ENCODE measurements around the gene UPF1. TPM values are rescaled to one million over a fixed set of nuclear protein-coding genes. Genes with fewer than 3 reads are reported as not detected.

The UPF1 gene
- total RNA-seq, 1 donor from 2014 or later = 76.5 TPM

DNA sequence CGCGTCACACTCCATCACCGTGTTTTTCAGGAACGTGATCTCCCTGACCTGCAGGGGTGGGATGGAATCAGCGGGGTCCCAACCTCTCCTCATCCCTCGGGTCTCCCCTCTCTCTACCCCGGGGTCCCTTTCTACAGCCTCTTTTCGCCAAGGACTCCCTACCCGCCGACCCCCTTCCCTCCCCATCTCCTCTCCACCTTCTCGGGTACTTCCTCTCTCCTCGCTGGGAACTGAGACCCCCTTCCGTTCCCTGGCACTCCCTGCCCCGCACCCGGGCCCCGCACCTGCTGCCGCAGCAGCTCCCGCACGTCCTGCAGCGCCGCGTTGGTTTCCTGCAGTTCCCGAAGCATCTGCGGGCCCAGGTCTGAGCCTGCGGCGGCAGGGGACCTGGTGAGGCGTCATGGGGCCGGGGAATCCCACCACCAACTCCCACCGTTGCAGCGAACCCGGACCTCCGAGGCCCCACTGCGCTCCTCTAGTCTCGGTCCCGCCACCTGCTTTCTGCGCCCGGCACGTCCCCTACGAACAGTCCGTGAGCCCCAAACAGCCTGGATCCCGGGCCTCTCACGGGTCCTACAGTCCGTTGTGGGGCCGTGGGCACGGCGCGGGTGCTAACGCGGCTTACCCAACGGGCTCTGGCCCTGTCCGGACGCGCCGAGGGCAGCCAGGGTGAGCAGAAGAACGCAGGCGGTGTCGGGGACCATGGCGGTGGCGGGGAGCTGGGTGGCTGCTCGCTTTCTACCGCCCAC, 41.0 kb upstream of the UPF1 start, which contains the start of gene COMP:
Gene COMP, minus strand, starts transcription at position 740 of the 749 bp plus-strand sequence. Its CDS starts 36 bp downstream, at position 704.
- H3K27ac Mint-ChIP-seq = peak within 1 kb of the TSS; percentile 44
- H3K4me3 Mint-ChIP-seq = peak within 1 kb of the TSS; percentile 83
- TF ChIP-seq CTCF (conservative IDR thresholded peaks at IDR 0.05) = no peak
- DNase-seq (ENCODE audit: extremely low spot score, unreplicated experiment) = no peak
- H3K9me3 Mint-ChIP-seq = no peaks in the 10 kb centered on the region
- no peaks in the 10 kb centered on the region for H3K36me3 Mint-ChIP-seq
- H3K27me3 Mint-ChIP-seq = peaks cover 90% of the 10 kb centered on the region
- H3K4me1 Mint-ChIP-seq (ENCODE audit: unreplicated experiment) = peaks cover 4% of the 10 kb centered on the region

DNA sequence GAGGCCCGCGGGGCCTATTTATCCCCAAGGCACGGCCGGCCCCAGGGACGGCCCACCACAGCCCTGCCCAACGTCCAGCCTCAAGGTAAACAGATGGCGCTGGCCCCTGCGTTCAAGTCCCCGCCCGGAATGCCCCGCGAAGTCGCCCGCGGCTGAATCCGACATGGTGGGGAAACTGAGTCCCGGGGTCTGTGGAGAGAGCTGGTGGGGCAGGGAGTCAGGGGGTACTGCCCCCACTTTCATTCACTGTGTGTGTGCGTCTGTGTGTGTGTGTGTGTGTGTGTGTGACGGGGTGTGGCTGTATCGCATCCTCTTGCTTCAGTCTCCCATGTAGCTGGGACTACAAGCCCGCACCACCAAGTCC, 40.5 kb upstream of the UPF1 start:
- H3K27me3 Mint-ChIP-seq = peaks cover 90% of the 10 kb centered on the region
- no peaks in the 10 kb centered on the region for H3K36me3 Mint-ChIP-seq
- no peak overlapping the region for H3K4me3 Mint-ChIP-seq
- no peak overlapping the region for H3K27ac Mint-ChIP-seq
- peaks cover 4% of the 10 kb centered on the region for H3K4me1 Mint-ChIP-seq (ENCODE audit: unreplicated experiment)
- peak; percentile 69 for DNase-seq (ENCODE audit: extremely low spot score, unreplicated experiment)
- H3K9me3 Mint-ChIP-seq = no peaks in the 10 kb centered on the region
- no peak for TF ChIP-seq CTCF (conservative IDR thresholded peaks at IDR 0.05)

DNA sequence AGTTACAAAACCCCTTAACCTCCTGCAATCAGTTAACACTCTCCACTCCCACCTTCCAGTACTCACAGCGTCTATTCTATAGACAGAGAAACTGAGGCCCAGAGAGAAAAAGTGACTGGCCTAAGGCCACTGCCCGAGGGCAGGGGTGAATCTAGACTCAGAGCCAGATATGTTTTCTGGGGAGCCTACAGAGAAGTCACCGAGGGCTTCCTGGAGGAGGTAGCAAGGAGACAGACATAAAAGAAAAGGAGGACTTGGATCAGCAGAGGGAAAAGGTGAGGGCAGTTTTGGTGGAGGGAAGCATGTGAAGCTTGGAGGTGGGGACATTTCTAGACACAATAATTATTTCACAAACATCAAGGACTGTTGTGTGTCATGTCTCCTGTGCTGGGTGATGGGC, 39.1 kb upstream of the UPF1 start:
- Mint-ChIP-seq H3K4me1 (ENCODE audit: unreplicated experiment) (peaks cover 4% of the 10 kb centered on the region), H3K27me3 (peaks cover 87% of the 10 kb centered on the region), H3K9me3 (no peaks in the 10 kb centered on the region), H3K4me3 (no peak overlapping the region), H3K36me3 (no peaks in the 10 kb centered on the region), H3K27ac (no peak overlapping the region)
- no peak for DNase-seq (ENCODE audit: extremely low spot score, unreplicated experiment)
- TF ChIP-seq CTCF (conservative IDR thresholded peaks at IDR 0.05) = no peak

DNA sequence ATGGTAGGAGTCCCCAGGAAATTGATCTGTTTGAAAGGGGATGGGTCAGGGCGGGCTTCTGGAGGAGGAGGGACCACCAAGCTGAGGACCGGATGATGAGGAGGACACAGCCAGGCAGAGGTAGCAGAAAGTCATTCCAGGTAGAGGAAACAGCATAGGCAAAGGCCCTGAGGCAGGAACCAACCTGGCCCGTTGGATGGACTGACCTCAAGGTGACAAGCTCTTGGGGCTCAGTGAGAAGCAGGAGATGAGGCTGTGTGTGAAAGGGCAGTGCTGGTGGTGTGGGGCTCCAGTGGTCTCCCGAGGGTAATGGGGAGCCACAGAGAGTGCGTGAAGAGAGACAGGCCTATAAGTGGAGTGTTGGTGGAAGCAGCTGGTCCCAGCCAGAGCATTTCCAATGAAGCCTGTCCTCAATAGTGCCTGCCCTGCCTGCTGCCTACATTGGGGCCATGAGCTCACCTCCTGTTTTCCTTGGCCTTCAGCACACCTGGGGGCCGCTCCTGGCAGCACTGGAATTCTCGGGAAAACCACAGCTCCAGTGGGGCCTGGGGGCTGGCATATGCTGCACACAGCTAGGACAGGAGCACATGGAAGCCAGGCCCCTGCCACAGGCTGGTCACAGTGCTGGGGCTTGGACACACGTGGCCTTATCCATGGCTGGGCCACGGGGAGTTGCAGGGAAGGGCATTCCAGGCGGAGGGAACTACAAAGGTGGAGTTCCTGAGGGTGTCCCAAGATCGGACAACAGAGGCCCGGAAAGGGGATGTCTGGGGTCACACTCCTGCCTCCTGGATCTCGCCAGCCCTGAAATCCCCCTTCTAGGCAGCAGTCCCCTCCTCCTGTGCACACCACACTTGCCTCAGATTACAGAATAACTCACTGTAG, 38.4 kb upstream of the UPF1 start:
- Mint-ChIP-seq H3K9me3 (no peaks in the 10 kb centered on the region), H3K36me3 (no peaks in the 10 kb centered on the region), H3K27ac (no peak overlapping the region), H3K27me3 (peaks cover 82% of the 10 kb centered on the region), H3K4me1 (ENCODE audit: unreplicated experiment) (peaks cover 4% of the 10 kb centered on the region), H3K4me3 (no peak overlapping the region)
- no peak for TF ChIP-seq CTCF (conservative IDR thresholded peaks at IDR 0.05)
- DNase-seq (ENCODE audit: extremely low spot score, unreplicated experiment) = no peak

DNA sequence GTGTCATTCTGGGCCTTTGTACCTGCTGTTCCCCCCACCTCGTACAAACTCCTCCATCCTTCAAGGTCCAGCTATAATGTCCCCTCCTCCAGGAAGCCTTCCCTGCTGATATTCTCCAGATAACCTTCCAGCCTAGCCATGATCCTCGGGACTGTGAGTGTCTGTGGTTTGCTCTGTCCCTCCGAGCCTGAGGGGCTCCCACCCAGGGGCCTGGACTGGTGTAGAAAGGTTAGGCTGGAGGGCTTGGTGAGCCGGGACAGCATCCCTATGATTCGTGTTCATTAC, 37.8 kb upstream of the UPF1 start:
- Mint-ChIP-seq H3K4me1 (ENCODE audit: unreplicated experiment) (peaks cover 7% of the 10 kb centered on the region), H3K9me3 (no peaks in the 10 kb centered on the region), H3K4me3 (no peak overlapping the region), H3K27me3 (peaks cover 77% of the 10 kb centered on the region), H3K27ac (no peak overlapping the region), H3K36me3 (no peaks in the 10 kb centered on the region)
- no peak for TF ChIP-seq CTCF (conservative IDR thresholded peaks at IDR 0.05)
- no peak for DNase-seq (ENCODE audit: extremely low spot score, unreplicated experiment)

Measured in type B pancreatic cell (in vitro differentiated cells).